Measurements from ENCODE around the gene EDDM3A.

Gene EDDM3A

GRCh38 chr14:20732979-20733635, 12.6 kb upstream of the EDDM3A start:
- TF ChIP-seq EGR1 (IDR thresholded peaks at IDR 0.05) (no peak), YY1 (IDR thresholded peaks at IDR 0.05; ENCODE audit: low read depth) (no peak), MAX (IDR thresholded peaks at IDR 0.05) (no peak), ZBTB7A (IDR thresholded peaks at IDR 0.05; ENCODE audit: low read depth) (no peak), USF1 (IDR thresholded peaks at IDR 0.05) (no peak), RAD21 (IDR thresholded peaks at IDR 0.05; ENCODE audit: low read depth) (no peak), CREB1 (IDR thresholded peaks at IDR 0.05; ENCODE audit: low read depth) (no peak), TAF1 (IDR thresholded peaks at IDR 0.05; ENCODE audit: low read depth) (no peak), REST (IDR thresholded peaks at IDR 0.05; ENCODE audit: low read depth) (no peak), FOXM1 (IDR thresholded peaks at IDR 0.05; ENCODE audit: borderline replicate concordance, low read depth) (no peak), CEBPB (IDR thresholded peaks at IDR 0.05) (no peak), TEAD4 (IDR thresholded peaks at IDR 0.05) (no peak), NFIC (IDR thresholded peaks at IDR 0.05) (no peak)

- TF ChIP-seq RAD21 (IDR thresholded peaks at IDR 0.05; ENCODE audit: low read depth), result no peak
- no peak for TF ChIP-seq YY1 (IDR thresholded peaks at IDR 0.05; ENCODE audit: low read depth)
- TF ChIP-seq NFIC (IDR thresholded peaks at IDR 0.05), result no peak
- no peak for TF ChIP-seq USF1 (IDR thresholded peaks at IDR 0.05)
- TF ChIP-seq MAX (IDR thresholded peaks at IDR 0.05), result no peak
- TF ChIP-seq REST (IDR thresholded peaks at IDR 0.05; ENCODE audit: low read depth), result no peak
- no peak for TF ChIP-seq FOXM1 (IDR thresholded peaks at IDR 0.05; ENCODE audit: borderline replicate concordance, low read depth)
- no peak for TF ChIP-seq TCF12 (IDR thresholded peaks at IDR 0.05; ENCODE audit: low read depth)
- TF ChIP-seq CEBPB (IDR thresholded peaks at IDR 0.05), result no peak
- TF ChIP-seq TAF1 (IDR thresholded peaks at IDR 0.05; ENCODE audit: low read depth), result no peak
- no peak for TF ChIP-seq ZBTB7A (IDR thresholded peaks at IDR 0.05; ENCODE audit: low read depth)
- no peak for TF ChIP-seq EP300 (IDR thresholded peaks at IDR 0.05; ENCODE audit: borderline replicate concordance)
Measured at GRCh38 chr14:20733684-20734429, 11.8 kb upstream of the EDDM3A start.

- TF ChIP-seq ZBTB7A (IDR thresholded peaks at IDR 0.05; ENCODE audit: low read depth) (no peak), USF1 (IDR thresholded peaks at IDR 0.05) (no peak), TCF12 (IDR thresholded peaks at IDR 0.05; ENCODE audit: low read depth) (no peak), TEAD4 (IDR thresholded peaks at IDR 0.05) (no peak), EGR1 (IDR thresholded peaks at IDR 0.05) (no peak), CREB1 (IDR thresholded peaks at IDR 0.05; ENCODE audit: low read depth) (no peak), YY1 (IDR thresholded peaks at IDR 0.05; ENCODE audit: low read depth) (no peak), CEBPB (IDR thresholded peaks at IDR 0.05) (no peak), EP300 (IDR thresholded peaks at IDR 0.05; ENCODE audit: borderline replicate concordance) (no peak), REST (IDR thresholded peaks at IDR 0.05; ENCODE audit: low read depth) (no peak), TAF1 (IDR thresholded peaks at IDR 0.05; ENCODE audit: low read depth) (no peak), FOXM1 (IDR thresholded peaks at IDR 0.05; ENCODE audit: borderline replicate concordance, low read depth) (no peak), RAD21 (IDR thresholded peaks at IDR 0.05; ENCODE audit: low read depth) (no peak), MAX (IDR thresholded peaks at IDR 0.05) (no peak), NFIC (IDR thresholded peaks at IDR 0.05) (no peak)
Measured at GRCh38 chr14:20734430-20734806, 11.3 kb upstream of the EDDM3A start.
